A204.1 (cell line): ENCODE measurements around the gene ATRIP.

Experiments used
- FAIRE-seq: peaks from 2 replicates; lab custom pipeline; 2012; peaks lifted over from hg19 to GRCh38; lab: Jason Lieb, UNC

The ATRIP gene

GRCh38 chr3:48504051-48504946 is 57.8 kb downstream of the ATRIP start, which contains the start of gene SHISA5:
Gene SHISA5 (minus strand): TSS chr3:48504174. CDS start chr3:48504094, 80 bp downstream.
- no peak for FAIRE-seq

- FAIRE-seq: no peak
These were observed 58.6 kb downstream of the ATRIP start for GRCh38 chr3:48505146-48505545.

- no peak for FAIRE-seq
These were observed 59.5 kb downstream of the ATRIP start for GRCh38 chr3:48505968-48506504.

- peak; percentile 97 for FAIRE-seq
These were observed 60.9 kb downstream of the ATRIP start for GRCh38 chr3:48507256-48508061.

GRCh38 chr3:48511551-48511950 is 65.0 kb downstream of the ATRIP start:
- no peak for FAIRE-seq

GRCh38 chr3:48514431-48515227 is 68.1 kb downstream of the ATRIP start:
- FAIRE-seq: no peak
